ENCODE measurements around the gene CDK14. TPM values are rescaled to one million over a fixed set of nuclear protein-coding genes. Genes with fewer than 3 reads are reported as not detected.
A peak's percentile ranks its signal among the peaks of the same experiment; 100 is the strongest.

The CDK14 gene
- total RNA-seq, 1 experiment from 2014 or later: 57.9 TPM

DNA sequence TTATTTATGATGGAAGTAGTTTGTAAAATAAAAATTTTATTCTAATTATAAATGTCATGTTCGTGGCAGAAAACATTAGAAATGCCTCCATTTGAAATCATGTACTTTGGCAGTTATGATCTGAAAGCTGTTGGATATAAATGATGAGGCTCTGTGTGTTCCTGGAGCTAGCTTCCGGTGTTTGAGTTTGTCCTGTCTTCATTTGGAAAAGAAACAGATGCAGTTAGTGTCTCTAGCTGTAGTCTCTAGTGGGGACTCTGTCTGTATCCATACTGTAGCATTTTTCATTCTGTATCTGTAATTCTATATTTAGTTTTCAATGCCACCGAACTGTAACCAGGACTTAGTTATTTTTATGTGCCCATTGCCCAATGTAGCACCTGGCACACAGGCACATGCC, 471.1 kb downstream of the CDK14 start:
- TF ChIP-seq ZBTB21 (CRISPR knock-in tag; IDR thresholded peaks at IDR 0.05; ENCODE audit: borderline replicate concordance) (no peak), ATF1 (CRISPR knock-in tag; IDR thresholded peaks at IDR 0.05) (no peak), CTCF (IDR thresholded peaks at IDR 0.05) (no peak)
- Mint-ChIP-seq H3K4me1 (peaks cover 28% of the 10 kb centered on the region), H3K9me3 (peaks cover 4% of the 10 kb centered on the region), H3K27ac (no peak overlapping the region), H3K36me3 (peaks cover 3% of the 10 kb centered on the region; the same call in 1 of the 2 replicates), H3K4me3 (no peak overlapping the region), H3K27me3 (ENCODE audit: low read depth) (no peaks in the 10 kb centered on the region)
- DNase-seq (ENCODE audit: low spot score) (no peak), ATAC-seq (no peak)
- ChIA-PET CTCF (no interaction called here), POLR2A (no interaction called here)

DNA sequence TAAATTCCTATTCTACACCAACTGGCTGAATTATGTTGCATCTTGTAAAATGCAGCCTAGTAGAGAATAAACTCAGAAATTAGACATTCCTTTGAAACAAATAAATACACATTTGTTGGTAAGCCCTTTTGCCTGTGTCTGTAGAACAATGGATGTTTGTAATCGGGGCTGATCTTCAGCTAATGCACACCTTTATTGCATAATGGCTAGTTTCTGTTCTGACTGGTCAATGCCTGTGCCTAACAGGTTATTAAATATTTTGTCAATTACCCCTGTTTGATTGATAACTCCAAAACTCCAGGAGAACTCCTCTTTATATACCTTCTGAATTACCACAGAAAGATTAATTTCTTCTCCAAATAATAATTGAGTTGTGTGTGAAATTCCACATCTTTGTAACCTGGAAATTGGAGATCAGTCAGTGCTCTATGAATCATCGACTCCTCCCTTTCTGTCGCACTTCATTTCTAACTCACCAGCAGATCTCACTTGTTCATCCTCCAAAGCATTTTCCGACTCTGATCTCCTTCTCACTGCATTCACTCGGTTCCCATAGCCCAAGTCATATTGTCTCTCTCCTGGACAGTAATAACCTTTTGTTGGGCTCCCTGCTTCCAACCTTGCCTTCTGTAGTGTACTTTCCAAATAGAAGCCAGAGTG, 472.1 kb downstream of the CDK14 start:
- ATAC-seq (no peak), DNase-seq (ENCODE audit: low spot score) (no peak)
- Mint-ChIP-seq H3K9me3 (no peaks in the 10 kb centered on the region), H3K27ac (0 out of 2 replicates have a peak overlapping the region, but pooled peaks have one; percentile 1), H3K27me3 (ENCODE audit: low read depth) (no peaks in the 10 kb centered on the region), H3K36me3 (no peaks in the 10 kb centered on the region), H3K4me1 (peaks cover 24% of the 10 kb centered on the region), H3K4me3 (no peak overlapping the region)
- ChIA-PET CTCF (no interaction called here), POLR2A (no interaction called here)
- TF ChIP-seq, protein P1, sequence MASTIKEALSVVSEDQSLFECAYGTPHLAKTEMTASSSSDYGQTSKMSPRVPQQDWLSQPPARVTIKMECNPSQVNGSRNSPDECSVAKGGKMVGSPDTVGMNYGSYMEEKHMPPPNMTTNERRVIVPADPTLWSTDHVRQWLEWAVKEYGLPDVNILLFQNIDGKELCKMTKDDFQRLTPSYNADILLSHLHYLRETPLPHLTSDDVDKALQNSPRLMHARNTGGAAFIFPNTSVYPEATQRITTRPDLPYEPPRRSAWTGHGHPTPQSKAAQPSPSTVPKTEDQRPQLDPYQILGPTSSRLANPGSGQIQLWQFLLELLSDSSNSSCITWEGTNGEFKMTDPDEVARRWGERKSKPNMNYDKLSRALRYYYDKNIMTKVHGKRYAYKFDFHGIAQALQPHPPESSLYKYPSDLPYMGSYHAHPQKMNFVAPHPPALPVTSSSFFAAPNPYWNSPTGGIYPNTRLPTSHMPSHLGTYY (CRISPR knock-in tag; IDR thresholded peaks at IDR 0.05): no peak
- TF ChIP-seq IRF2 (CRISPR knock-in tag; IDR thresholded peaks at IDR 0.05; ENCODE audit: borderline replicate concordance, low read depth): no peak
- no peak for TF ChIP-seq RORB (CRISPR knock-in tag; IDR thresholded peaks at IDR 0.05)
- TF ChIP-seq ATF3 (CRISPR knock-in tag; conservative IDR thresholded peaks at IDR 0.05): no peak
- no peak for TF ChIP-seq ZSCAN18 (CRISPR knock-in tag; IDR thresholded peaks at IDR 0.05)
- no peak for TF ChIP-seq TEAD4 (CRISPR knock-in tag; IDR thresholded peaks at IDR 0.05)
- TF ChIP-seq, protein P2, sequence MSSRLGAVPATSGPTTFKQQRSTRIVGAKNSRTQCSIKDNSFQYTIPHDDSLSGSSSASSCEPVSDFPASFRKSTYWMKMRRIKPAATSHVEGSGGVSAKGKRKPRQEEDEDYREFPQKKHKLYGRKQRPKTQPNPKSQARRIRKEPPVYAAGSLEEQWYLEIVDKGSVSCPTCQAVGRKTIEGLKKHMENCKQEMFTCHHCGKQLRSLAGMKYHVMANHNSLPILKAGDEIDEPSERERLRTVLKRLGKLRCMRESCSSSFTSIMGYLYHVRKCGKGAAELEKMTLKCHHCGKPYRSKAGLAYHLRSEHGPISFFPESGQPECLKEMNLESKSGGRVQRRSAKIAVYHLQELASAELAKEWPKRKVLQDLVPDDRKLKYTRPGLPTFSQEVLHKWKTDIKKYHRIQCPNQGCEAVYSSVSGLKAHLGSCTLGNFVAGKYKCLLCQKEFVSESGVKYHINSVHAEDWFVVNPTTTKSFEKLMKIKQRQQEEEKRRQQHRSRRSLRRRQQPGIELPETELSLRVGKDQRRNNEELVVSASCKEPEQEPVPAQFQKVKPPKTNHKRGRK (CRISPR knock-in tag; IDR thresholded peaks at IDR 0.05; ENCODE audit: borderline replicate concordance): no peak
- TF ChIP-seq CTCF (IDR thresholded peaks at IDR 0.05): no peak
- TF ChIP-seq STAT6 (CRISPR knock-in tag; conservative IDR thresholded peaks at IDR 0.05; ENCODE audit: low read depth): no peak
- TF ChIP-seq, protein P3, sequence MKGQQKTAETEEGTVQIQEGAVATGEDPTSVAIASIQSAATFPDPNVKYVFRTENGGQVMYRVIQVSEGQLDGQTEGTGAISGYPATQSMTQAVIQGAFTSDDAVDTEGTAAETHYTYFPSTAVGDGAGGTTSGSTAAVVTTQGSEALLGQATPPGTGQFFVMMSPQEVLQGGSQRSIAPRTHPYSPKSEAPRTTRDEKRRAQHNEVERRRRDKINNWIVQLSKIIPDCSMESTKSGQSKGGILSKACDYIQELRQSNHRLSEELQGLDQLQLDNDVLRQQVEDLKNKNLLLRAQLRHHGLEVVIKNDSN (CRISPR knock-in tag; IDR thresholded peaks at IDR 0.05): no peak
- no peak for TF ChIP-seq ATF2 (CRISPR knock-in tag; IDR thresholded peaks at IDR 0.05; ENCODE audit: borderline replicate concordance, low read depth)
- no peak for TF ChIP-seq ZNF138 (CRISPR knock-in tag; conservative IDR thresholded peaks at IDR 0.05)
